BJ (cell line): ENCODE results near the gene CASP8. TPM values are rescaled to one million over a fixed set of nuclear protein-coding genes. Genes with fewer than 3 reads are reported as not detected.
"Not testable (repeated sequence)": the region's sequence is repeated elsewhere in the genome, so short reads cannot be mapped to it uniquely, and the experiment has no call there.

Experiments used
- CTCF ChIA-PET: fragments of 350-600 bp; formaldehyde crosslinking; extraction: SDS; loops from one replicate; lab custom pipeline; 2021; ENCODE audit warnings: antibody characterized with exemption, inconsistent platforms; lab: Yijun Ruan, JAX
- POLR2A ChIA-PET: fragments of 300-600 bp; sonication (Branson Sonifier 250); formaldehyde crosslinking; extraction: SDS; loops from one replicate; lab custom pipeline; 2021; ENCODE audit warnings: antibody characterized with exemption; lab: Charles Lee
- DNase-seq: peaks from one replicate; pipeline ENCODE4 v3.0.0-alpha.2; 2011; ENCODE audit warnings: low read depth
- H3K27me3 ChIP-seq: 2 replicates; pipeline ENCODE4 v1.6.0; 2011; ENCODE audit warnings: low read length; ENCODE audit not compliant: control insufficient read depth, insufficient read depth
- H3K36me3 ChIP-seq: 2 replicates; pipeline ENCODE4 v1.5.1; 2011; ENCODE audit warnings: low read length; ENCODE audit not compliant: control insufficient read depth, insufficient read depth
- H3K4me3 ChIP-seq: 2 replicates; pipeline ENCODE4 v1.5.1; 2011; ENCODE audit warnings: low read depth, mild to moderate bottlenecking, control low read depth, low read length
- polyA plus RNA-seq: library from polyadenylated mRNA; depleted of rRNA; stranded (reverse); fragments of >200 nt; gene quantifications from 2 replicates; pipeline ENCODE4 v1.2.3, GENCODE V29; 2011
- TF ChIP-seq, protein P1 (sequence below): IDR thresholded peaks from 2 replicates; pipeline ENCODE4 v1.5.1; 2011; ENCODE audit warnings: low read depth, mild to moderate bottlenecking, control low read depth, inconsistent platforms, low read length, moderate library complexity; ENCODE audit not compliant: insufficient read depth

Gene CASP8
- polyA plus RNA-seq, 1 experiment = 10.3 TPM

DNA sequence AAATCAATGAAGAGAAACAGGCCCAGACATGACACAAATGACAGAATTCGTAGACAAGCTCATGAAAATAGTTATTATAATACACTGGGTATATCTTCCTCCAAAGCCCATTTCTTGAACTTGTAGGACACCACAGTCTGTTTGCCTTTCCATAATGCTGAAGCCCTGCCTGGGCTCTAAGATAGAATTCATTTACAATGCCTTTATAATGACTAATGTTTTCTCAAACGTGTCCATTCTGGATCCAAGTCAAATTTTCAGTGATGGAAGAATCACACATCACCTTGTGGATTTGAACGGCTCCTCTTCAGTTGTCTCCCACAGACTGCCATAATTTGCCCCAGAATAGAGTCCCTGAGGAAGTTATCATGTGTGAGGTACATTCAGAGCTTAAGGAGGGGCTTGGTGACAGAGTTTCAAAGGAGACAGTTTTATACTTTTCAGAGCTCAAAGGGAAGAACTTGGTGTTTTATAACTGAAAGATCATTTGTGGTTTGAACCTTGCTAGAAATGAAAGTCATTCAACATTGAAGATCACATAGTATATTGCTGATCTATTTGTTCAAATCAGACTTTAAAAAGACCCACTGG is 38.2 kb downstream of the CASP8 start:
- POLR2A ChIA-PET = no interaction called here

DNA sequence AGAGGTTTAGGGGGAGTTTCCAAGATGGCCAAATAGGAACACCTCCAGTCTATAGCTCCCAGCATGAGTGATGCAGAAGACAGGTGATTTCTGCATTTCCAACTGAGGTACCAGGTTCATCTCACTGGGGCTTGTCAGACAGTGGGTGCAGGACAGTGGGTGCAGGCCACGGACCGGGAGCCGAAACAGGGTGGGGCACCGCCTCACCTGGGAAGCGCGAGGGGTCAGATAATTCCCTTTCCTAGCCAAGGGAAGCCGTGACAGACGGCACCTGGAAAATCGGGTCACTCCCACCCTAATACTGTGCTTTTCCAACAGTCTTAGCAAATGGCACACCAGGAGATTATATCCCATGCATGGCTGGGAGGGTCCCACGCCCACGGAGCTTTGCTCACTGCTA is 39.6 kb downstream of the CASP8 start:
- H3K36me3 ChIP-seq, H3K27me3 ChIP-seq, H3K4me3 ChIP-seq, POLR2A ChIA-PET, DNase-seq: not testable (repeated sequence)
- CTCF ChIA-PET = interaction anchor here (1.2 kb wide), 1 partner anchor 10 kb away, joined by 3 read pairs; no protein-coding TSS in a partner anchor

More for the DNA sequence above, 38.2 kb downstream of the CASP8 start:
- CTCF ChIA-PET = no interaction called here
- TF ChIP-seq, protein P1, sequence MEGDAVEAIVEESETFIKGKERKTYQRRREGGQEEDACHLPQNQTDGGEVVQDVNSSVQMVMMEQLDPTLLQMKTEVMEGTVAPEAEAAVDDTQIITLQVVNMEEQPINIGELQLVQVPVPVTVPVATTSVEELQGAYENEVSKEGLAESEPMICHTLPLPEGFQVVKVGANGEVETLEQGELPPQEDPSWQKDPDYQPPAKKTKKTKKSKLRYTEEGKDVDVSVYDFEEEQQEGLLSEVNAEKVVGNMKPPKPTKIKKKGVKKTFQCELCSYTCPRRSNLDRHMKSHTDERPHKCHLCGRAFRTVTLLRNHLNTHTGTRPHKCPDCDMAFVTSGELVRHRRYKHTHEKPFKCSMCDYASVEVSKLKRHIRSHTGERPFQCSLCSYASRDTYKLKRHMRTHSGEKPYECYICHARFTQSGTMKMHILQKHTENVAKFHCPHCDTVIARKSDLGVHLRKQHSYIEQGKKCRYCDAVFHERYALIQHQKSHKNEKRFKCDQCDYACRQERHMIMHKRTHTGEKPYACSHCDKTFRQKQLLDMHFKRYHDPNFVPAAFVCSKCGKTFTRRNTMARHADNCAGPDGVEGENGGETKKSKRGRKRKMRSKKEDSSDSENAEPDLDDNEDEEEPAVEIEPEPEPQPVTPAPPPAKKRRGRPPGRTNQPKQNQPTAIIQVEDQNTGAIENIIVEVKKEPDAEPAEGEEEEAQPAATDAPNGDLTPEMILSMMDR = no peak
- Histone ChIP-seq H3K27me3 (no peaks in the 10 kb centered on the region), H3K36me3 (peaks cover 2% of the 10 kb centered on the region; the same call in 1 of the 2 replicates), H3K4me3 (no peak overlapping the region)
- DNase-seq = no peak

DNA sequence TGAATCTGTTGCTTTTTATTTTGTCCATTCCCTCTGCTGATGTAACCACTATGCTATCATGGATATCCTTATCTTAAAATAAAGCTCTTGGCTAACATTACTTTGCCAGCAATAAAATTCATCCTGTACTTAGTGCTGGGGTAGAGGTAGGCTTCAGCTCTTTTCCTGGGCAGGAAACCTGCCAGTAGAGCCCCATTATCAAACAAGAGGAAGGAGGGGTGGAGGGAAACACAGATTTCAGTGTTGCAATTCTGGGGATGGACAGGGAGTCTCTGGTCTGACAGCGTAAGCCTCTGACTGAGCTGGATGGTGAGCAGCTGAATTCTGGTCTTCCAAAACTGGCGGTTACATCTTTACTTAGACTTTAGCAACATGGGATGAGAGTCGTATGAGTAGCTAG is 47.5 kb downstream of the CASP8 start:
- CTCF ChIA-PET = interaction anchor here (1.1 kb wide), 1 partner anchor 134 kb away, joined by 3 read pairs; no protein-coding TSS in a partner anchor
- Histone ChIP-seq H3K4me3 (no peak overlapping the region), H3K27me3 (no peaks in the 10 kb centered on the region), H3K36me3 (no peaks in the 10 kb centered on the region)
- no peak for DNase-seq
- TF ChIP-seq, protein P1 = no peak
- POLR2A ChIA-PET = no interaction called here

DNA sequence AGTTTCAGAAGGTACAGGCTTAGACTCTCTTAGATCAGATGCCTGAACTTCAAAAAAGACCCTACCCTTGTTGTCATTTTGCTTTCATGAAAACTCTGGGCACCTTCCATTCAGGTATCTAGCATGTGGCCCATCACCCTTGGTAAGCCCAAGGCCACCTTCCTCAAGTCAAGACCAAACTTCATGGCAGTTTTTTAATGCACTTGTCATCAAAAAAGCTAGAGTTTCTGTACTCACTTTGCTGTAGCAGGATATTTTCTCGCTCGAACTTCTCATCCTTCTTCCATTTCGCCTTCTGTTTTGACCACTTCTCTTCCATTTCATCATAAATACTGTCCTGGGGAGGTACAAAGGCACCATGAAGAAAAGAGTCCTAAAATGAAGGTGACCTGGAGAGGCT is 48.6 kb downstream of the CASP8 start:
- POLR2A ChIA-PET = no interaction called here
- Histone ChIP-seq H3K27me3 (no peaks in the 10 kb centered on the region), H3K36me3 (no peaks in the 10 kb centered on the region), H3K4me3 (no peak overlapping the region)
- DNase-seq = no peak
- TF ChIP-seq, protein P1 = no peak
- CTCF ChIA-PET = interaction anchor here (0.8 to 0.9 kb wide), 2 partner anchors 8 to 30 kb away, joined by 3 read pairs; no protein-coding TSS in a partner anchor

DNA sequence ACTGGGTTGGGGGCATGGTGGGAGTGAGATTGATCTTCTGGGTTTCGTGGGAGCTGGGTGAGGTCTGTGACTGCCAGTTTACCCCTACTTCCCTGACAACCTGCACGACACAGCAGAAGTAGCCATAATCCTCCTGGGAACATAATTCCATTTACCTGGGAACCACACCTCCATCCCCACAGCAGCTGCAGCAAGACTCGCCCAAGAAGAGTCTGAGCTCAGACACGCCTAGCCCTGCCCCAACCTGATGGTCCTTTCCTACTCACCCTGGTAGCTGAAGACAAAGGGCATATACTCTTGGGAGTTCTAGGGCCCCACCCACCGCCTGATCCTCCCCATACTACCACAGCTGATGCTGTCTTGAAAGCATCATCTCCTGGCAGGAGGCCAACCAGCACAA is 53.0 kb downstream of the CASP8 start:
- no peak overlapping the region for H3K4me3 ChIP-seq
- no peaks in the 10 kb centered on the region for H3K27me3 ChIP-seq
- CTCF ChIA-PET = no interaction called here
- no peak for DNase-seq
- H3K36me3 ChIP-seq = no peaks in the 10 kb centered on the region
- TF ChIP-seq, protein P1 = no peak
- POLR2A ChIA-PET = no interaction called here

DNA sequence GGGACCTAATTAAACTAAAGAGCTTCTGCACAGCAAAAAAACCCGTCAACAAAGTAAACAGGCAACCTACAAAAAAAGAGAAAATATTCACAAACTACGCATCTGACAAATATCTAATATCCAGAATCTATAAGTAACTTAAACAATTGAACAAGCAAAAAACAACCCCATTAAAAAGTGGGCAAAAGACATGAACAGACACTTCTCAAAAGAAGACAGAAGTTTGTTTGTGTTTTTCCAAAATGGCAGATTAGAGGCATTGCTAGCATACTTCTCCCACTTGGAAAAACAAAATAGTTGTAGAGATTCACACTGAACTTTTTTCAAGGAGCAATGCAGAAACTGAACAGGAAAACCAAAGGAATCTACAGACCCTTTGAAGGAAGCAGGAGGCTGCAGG is 59.2 kb downstream of the CASP8 start:
- ChIA-PET CTCF (no interaction called here), POLR2A (no interaction called here)
- H3K4me3 ChIP-seq = no peak overlapping the region
- no peaks in the 10 kb centered on the region for H3K27me3 ChIP-seq
- H3K36me3 ChIP-seq = no peaks in the 10 kb centered on the region
- TF ChIP-seq, protein P1 = no peak
- DNase-seq = no peak
